ENCODE data around the gene PCDH9. TPM values are rescaled to one million over a fixed set of nuclear protein-coding genes. Genes with fewer than 3 reads are reported as not detected.

PCDH9 gene
- total and polyA plus RNA-seq, 10 of the 15 experiments (the other 5 are each of a cell fraction or from before 2014, with no cell fraction given) = 0.02 to 2.3 (median 0.05) TPM; not detected in 1

- no peak for TF ChIP-seq SUPT20H (IDR thresholded peaks at IDR 0.05; ENCODE audit: borderline replicate concordance, control insufficient read depth, low read depth, low read length)
- TF ChIP-seq NR2C2 (IDR thresholded peaks at IDR 0.05; ENCODE audit: borderline replicate concordance, control insufficient read depth, insufficient read length, low read depth) = no peak
- no peak for TF ChIP-seq MXI1 (IDR thresholded peaks at IDR 0.05; ENCODE audit: low read depth, low read length)
- TF ChIP-seq, protein P1, sequence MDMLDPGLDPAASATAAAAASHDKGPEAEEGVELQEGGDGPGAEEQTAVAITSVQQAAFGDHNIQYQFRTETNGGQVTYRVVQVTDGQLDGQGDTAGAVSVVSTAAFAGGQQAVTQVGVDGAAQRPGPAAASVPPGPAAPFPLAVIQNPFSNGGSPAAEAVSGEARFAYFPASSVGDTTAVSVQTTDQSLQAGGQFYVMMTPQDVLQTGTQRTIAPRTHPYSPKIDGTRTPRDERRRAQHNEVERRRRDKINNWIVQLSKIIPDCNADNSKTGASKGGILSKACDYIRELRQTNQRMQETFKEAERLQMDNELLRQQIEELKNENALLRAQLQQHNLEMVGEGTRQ (IDR thresholded peaks at IDR 0.05; ENCODE audit: borderline replicate concordance, low read depth, low read length) = no peak
- TF ChIP-seq HDAC2 (IDR thresholded peaks at IDR 0.05) = no peak
- no peak for TF ChIP-seq PML (IDR thresholded peaks at IDR 0.05; ENCODE audit: low read length)
- no peak for TF ChIP-seq KDM1A (IDR thresholded peaks at IDR 0.05; ENCODE audit: borderline replicate concordance)
- TF ChIP-seq MEF2B (IDR thresholded peaks at IDR 0.05; ENCODE audit: partially characterized antibody, poor library complexity, severe bottlenecking) = no peak
- TF ChIP-seq JUNB (IDR thresholded peaks at IDR 0.05) = no peak
Observed at GRCh38 chr13:66911411-66911939, 318.7 kb downstream of the PCDH9 start (continued).

DNA sequence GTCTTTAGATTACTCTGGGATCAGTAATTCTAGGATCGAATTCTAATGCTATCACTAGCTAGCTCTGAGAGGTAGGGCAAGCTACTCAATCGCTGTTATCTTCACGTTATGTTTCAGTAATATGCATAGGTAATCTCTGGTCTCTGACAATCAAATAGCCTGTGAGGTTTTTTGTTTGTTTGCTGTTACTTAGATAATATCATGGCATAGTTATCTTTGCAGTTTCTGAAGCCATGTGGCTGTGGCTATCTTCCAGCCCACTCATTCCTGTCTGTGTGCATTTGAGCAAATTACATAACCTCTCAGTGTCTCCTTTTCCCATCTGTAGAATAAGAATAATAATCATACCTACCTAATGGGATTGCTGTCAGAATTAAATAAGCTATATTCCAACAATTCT lies 330.2 kb downstream of the PCDH9 start:
- ChIA-PET SMC1A (ENCODE audit: uncharacterized antibody, unreplicated experiment) (interaction anchor here (0.8 to 2.0 kb wide), 2 partner anchors 10 to 12 kb away, joined by 3 to 7 read pairs; no protein-coding TSS in a partner anchor), CTCF (interaction anchor here (0.5 to 0.6 kb wide), 2 partner anchors 356 to 699 kb away, joined by 3 read pairs; no protein-coding TSS in a partner anchor), POLR2A (no interaction called here), RAD21 (ENCODE audit: unreplicated experiment) (interaction anchor here (0.5 kb wide), 1 partner anchor 218 kb away, joined by 3 read pairs; no protein-coding TSS in a partner anchor)
- Histone ChIP-seq H3K79me2 (ENCODE audit: control insufficient read depth, insufficient read depth, low read length) (no peaks in the 10 kb centered on the region), H3K36me3 (ENCODE audit: control insufficient read depth in 2 of 2, insufficient read depth in 2 of 2, low read length in 1 of 2) (no peaks in the 10 kb centered on the region), H3K9ac (ENCODE audit: control insufficient read depth, insufficient read depth, low read length) (no peak overlapping the region), H3K27ac (ENCODE audit: control insufficient read depth, insufficient read depth) (no peak overlapping the region), H3K4me2 (ENCODE audit: control insufficient read depth, insufficient read depth) (no peak overlapping the region), H2AFZ (ENCODE audit: control insufficient read depth, low read depth, low read length) (no peak overlapping the region), H3K27me3 (replicated peaks in 1 of 2; ENCODE audit: control insufficient read depth in 2 of 2, insufficient read depth in 2 of 2, low read length in 1 of 2) (no peaks in the 10 kb centered on the region), H3K9me3 (replicated peaks; ENCODE audit: control insufficient read depth, insufficient read depth, low read length) (no peaks in the 10 kb centered on the region), H3K4me1 (ENCODE audit: control insufficient read depth, insufficient read depth, low read length) (no peaks in the 10 kb centered on the region), H3K4me3 (no peak overlapping the region), H4K20me1 (ENCODE audit: control insufficient read depth, insufficient read depth) (no peaks in the 10 kb centered on the region)
- FAIRE-seq (no peak), ATAC-seq (no peak), DNase-seq (ENCODE audit: low read depth, low spot score) (no peak)
- intact Hi-C loops (cut with micrococcal nuclease; ENCODE audit: unreplicated experiment) = no loop called here
- no TSS peak for BruUV-seq (replicated peaks)
- WGBS (ENCODE audit: insufficient coverage, insufficient replicate concordance, low lambda C conversion rate, missing lambda C conversion rate) = 2% methylated on average over 3 of the region's 3 CpGs
- in situ Hi-C loops (cut with MboI) = no loop called here
- TF ChIP-seq NRF1 (conservative IDR thresholded peaks at IDR 0.05; ENCODE audit: low read depth, low read length) = no peak
- TF ChIP-seq STAT3 (IDR thresholded peaks at IDR 0.05; ENCODE audit: low read depth, low read length) = no peak
- no peak for TF ChIP-seq CBX3 (IDR thresholded peaks at IDR 0.05; ENCODE audit: borderline replicate concordance, low read depth)
- TF ChIP-seq SREBF2 (IDR thresholded peaks at IDR 0.05; ENCODE audit: low read length) = no peak
